ENCODE measurements around the gene GUCY2D.
"Not testable (repeated sequence)": the region's sequence is repeated elsewhere in the genome, so short reads cannot be mapped to it uniquely, and the experiment has no call there.

The GUCY2D gene

DNA sequence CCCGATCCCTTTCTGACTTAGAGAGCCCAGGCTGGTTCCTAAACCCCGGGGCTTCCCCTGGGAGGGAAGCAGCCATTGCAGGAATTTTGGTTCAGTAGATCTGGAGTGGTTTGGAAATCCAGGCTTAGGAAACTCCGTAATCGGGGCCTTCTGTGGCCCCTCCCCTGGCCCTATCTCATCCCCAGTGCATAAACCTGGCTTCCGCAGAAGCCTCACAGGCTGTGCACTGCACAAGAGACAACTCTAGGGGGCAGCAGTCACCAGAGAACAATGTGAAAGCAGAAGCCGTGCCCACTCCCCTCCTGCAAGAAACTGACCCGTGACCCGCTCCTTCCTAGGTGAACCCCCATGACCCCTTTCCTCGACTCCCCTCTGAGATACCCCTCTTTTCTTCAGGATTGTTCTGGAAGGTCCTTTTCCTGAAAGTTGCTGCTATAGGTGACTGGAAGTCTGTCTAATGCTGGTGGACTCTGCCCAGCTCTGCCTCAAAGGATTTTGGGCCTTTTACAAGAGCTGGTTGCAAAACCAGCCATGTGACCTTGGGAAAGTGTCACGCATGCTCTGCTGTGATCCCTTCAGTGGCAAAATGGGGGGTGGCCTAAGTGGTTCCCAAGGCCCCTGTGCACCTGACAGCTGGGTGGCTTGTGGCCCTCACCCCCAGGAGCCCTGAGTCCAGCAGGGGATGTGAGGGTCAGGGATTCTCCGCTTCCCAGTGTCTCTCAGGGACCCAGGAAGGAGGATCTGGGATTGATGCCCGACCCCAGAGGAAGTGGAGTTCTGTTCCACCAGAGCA, 14.4 kb downstream of the GUCY2D start:
- peak; percentile 50 for DNase-seq (ENCODE audit: low spot score)

DNA sequence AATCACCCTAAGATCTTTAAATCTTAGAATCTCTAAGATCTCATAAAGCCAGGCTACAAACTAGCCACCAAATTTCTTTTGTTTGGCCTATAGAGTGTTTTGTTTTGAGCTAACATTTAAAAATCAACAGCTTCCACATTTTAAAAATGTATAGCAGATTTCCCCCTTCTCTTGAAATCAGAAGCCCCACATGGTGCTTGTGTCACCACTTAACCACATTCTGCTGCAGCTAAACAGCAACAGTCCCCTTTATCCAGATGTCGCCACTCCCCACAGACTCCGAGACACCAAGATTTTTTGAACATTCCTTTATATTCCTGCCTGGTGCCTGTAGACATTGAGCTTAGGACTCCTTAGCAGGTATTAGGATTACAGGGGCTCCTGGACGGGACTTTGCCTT, 16.0 kb downstream of the GUCY2D start:
- DNase-seq (ENCODE audit: low spot score) = no peak

DNA sequence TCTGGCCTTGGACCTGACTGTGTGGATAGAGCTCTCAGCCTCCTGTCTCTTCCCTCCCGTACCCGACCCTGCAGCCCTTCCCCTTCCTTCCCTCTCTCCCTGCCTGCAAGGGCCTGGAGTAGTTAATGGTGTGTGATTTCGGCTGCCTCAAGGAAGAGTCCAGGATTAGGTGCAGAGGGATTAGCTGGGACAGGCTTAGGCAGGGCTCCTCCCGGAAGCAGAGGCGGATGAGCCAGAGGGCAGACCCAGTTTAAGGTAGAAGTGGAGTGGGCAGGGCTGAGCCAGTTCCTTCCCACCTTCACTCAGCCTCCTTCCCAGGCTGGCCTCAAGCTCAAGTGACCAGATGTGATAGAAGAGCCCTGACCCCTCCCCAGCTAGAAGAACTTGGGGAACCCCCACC, 16.8 kb downstream of the GUCY2D start:
- no peak for DNase-seq (ENCODE audit: low spot score)

DNA sequence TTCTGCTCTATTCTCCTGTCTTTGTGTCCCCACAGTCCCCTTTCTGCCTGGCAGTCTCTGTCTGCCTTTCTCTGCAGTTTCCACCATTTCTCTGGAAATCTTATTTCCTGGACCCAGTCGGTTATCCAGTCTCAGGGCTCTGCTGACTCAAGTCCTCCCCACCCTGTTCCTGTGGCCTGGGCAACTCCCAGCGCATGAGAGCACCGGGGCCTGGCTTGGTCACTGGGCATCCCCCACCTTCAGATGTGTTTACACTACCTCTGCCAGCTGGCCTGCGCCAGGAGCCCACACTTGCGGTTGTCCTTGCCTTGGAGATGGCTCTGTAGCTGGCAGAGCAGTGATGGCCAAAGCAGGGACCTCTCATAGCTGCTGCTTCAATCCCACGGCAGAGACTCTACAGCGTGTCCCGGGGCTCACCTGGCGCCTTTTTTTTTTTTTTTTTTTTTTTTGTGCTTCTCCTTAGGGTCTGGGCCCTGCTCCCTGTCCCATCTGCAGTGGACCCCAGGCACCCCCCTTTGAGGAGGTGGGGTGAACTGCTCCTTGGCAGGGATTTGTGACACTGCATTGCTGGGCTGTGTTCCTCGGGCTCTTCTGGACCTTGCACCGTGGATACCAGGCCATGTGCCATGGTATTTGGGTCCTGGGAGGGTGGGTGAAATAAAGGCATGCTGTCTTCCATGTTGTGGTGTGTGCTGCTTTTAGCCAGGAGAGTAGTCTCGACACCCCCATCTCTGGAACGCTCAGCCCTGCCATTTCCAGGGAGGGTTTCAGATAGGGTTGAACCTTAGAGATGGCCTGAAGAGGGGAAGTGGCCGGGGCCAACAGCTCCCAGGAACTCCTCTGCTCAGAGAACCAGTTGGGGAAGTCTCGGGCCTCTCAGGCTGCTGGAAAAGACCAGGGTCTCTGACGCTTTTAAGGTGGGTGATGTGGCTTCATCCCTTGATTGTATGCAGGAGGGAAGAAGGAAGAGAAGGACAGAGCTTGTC, 17.5 kb downstream of the GUCY2D start:
- DNase-seq (ENCODE audit: low spot score) = no peak

DNA sequence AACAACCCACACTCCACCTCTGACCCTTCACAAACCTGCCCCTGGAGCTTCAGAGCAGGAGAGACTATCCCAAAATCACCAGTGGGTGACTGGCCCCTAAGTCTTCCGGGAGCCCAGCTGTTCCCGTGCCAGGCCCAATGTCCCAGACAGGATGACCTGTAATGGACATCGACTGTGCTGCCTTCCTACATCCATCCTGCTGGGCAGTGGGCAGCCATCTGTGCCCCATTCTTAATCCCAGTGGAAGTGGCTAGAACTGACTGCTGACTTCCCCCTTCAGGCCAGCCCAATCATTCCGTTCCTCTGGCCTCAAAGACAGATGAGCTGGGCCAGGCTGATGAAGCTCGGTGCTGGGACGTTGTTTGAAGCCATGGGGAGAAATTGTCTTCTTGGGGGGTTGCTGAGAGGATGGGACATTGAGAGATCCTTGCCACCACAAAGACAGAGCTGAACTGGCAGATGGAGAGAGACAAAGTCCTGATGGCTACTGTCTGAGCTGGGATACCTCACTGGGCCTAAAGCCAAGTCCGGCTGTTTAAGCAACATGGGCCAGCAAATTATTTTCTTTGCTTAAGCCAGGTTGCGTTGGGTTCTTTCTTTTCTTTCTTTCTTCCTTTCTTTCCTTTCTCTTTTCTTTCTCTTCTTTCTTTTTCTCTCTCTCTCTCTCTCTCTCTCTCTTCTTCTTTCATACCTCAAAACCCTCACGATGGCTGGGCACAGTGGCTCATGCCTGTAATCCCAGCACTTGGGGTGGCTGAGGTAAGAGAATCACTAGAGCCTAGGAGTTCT, 18.6 kb downstream of the GUCY2D start:
- DNase-seq (ENCODE audit: low spot score) = peak; percentile 54

DNA sequence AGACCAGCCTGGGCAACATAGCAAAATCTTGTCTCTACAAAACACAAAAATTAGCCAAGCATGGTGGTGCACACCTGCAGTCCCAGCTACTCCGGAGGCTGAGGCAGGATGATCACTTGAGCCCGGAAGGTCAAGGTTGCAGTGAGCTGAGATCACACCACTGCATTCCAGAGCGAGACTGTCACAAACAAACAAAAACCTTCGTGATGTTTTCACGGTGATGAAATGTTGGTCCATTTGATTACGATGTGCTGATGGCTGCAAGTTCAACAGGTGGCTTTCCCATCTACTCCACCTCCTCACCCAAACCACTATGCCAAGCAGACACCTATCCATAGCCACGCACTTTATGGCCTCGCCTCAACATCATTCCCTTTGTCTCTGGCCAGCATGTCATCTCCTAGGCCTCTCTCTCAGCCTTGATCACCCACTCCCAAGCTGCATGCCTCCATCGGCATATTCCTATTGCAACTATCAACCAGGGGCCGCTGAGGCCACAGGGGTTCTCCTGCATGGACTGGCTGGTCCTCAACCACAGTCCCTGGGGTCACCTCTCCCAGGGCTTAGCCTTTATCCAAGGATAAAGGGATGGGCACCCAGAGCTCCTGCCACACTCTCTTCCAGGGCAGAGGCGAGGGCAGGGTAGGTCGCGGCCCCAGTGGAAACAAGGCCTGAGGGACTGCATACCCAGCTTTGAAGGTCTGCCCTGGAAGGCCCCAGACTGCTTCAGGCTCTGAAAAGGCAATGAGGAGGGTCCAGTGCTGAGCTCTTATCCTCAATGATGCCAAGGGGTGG, 19.3 kb downstream of the GUCY2D start:
- DNase-seq (ENCODE audit: low spot score) = no peak

DNA sequence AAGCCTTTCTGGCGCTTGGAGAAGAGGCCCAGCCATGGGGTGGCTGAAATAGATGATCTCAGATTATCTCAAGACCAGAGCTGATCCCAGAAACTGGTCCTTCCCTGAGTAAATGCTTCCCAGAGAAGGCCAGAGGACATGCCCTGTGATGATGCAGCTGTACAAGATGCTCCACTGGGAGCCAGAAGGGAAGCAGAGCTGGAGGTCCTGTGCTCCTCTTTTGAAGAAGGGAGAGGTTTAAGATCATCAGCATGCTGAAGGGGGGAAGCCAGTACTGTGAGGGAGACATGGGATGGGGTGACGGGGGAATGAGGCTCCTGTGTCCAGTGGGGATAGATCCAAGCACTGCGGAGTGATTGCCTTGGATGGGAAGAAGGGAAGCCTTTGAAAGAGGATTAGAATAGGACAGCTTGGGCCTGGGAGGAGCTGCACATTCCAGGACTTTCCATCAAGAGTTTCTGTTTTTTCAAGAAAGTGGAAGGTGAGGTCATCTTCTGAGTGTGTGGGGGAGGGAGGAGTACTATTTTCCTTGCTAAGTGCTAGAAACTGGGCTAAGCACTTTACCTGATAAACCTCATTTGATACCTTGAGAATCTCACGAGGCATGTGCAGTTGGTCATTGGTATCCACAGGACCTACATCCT, 20.1 kb downstream of the GUCY2D start:
- no peak for DNase-seq (ENCODE audit: low spot score)

DNA sequence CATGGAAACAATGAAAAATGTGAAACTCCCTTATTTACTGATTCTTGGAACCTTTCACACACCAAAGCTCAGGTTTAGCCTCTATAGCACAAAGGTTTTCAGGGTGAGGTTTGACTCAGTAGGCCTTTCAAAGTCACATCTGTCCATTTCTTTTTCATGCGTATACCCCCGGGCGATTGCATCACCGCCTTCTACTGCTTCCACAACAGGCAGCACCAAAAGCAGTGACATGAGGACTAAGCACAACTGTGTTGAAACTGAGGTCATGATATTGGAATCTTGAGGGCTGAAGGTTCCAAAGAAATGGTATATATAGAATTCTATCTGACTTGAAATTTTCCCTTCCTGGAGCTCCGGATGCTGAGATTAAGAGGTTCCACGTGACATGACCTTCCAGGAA, 21.7 kb downstream of the GUCY2D start:
- DNase-seq (ENCODE audit: low spot score) = not testable (repeated sequence)

DNA sequence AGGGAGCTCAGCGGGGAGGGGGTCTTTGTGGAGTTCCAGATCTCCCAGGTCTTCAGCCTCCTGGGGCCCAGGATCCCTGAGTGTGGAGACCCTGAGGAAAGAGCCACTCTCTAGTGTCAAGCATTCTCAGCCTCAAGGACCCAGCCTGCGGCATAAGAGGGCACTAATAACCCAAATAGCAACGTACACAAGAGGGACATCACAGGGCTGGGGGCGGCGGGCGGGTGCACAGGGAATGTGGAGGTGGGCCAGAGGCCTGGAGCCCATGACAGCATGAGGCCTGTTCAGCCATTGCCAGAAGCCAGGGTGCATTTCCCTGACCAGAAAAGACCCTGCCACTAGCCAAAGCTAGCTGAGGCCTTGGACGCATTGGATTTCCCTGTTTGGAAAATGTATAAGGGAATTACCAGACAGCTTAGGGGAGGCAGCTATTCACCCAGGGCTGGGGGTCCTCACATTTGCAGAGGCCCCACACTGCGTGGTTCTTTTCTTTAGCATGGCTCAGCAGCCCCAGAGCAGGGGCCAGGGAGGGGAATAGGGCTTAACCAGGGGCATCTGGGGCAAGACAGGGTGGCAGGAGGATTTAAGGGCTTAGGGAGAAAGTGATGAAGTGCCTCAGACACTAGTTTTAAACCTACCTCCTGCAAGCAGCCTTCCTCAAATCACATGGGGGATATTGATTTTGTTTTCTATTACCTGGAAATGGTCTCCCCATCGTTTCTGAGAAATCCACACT, 22.9 kb downstream of the GUCY2D start:
- no peak for DNase-seq (ENCODE audit: low spot score)

DNA sequence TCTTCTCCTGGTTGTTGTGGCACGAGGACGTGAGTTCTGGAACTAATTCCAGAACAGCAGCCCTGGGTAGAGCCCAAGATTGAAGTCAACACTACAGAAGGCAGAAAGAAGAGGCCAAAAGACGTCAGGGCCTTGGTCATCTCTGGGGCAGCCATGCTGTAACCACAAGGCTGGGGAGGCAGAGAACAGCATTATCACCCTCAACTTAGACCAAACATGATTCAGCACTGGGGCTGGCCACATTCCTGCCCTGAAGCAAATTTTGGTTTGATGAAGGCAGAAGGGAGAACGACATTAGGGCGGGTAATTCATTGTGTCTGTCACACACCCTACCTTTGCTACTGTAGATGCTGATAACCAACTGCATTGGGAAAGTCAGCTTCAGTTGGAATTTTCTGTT, 26.7 kb downstream of the GUCY2D start:
- no peak for DNase-seq (ENCODE audit: low spot score)

DNA sequence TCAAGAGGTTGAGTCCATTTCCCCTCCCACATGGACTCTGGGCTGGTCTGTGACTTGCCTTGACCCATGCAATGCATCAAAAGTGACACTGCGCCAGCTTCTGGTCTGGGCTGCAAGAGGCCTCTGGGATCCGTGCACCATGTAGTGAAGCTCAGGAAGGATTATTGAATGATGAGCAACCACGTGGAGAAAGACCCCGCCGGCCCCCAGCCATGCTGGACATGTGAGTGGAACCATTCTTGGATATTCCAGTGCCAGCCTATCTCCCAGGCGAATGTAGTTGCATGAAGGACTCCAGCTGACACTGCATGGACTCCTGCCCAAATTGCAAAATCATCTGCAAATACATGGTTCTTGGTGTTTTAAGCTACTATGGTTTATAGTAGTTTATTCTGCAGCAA, 28.8 kb downstream of the GUCY2D start:
- DNase-seq (ENCODE audit: low spot score) = no peak

DNA sequence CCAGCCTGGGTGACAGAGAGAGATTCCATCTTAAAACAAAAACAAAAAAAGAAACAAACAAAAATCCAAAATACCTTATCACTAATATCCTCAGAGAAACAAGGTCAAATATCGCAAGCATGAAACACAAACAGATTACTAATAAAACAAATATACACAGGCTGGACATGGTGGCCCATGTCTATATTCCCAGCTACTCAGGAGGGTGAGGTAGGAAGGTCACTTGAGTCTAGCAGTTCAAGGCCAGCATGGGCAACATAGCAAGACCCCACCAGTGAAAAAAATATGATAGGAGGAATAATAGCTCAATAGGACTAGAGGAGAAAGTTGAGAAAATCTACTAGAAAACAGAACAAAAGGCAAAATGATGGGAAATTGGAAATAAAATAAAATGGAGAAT, 29.5 kb downstream of the GUCY2D start:
- no peak for DNase-seq (ENCODE audit: low spot score)

DNA sequence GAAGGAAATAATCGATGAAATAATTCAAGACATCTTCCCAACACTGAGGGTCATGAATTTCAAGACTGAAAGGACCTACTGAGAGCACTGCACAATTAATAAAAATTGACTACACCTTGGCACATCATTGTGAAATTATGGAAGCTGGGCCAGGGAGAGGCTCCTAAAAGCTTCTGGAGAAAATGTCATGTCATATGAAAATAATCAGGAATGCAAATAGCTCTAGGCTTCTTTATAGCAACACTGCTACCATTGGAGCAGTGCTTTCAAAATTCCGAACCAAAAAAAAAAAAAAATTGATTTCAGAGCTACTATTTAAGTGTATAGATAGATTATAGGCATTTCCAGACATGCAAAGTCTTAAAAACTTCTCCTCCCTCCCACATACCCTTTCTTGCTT, 30.0 kb downstream of the GUCY2D start:
- DNase-seq (ENCODE audit: low spot score) = no peak

DNA sequence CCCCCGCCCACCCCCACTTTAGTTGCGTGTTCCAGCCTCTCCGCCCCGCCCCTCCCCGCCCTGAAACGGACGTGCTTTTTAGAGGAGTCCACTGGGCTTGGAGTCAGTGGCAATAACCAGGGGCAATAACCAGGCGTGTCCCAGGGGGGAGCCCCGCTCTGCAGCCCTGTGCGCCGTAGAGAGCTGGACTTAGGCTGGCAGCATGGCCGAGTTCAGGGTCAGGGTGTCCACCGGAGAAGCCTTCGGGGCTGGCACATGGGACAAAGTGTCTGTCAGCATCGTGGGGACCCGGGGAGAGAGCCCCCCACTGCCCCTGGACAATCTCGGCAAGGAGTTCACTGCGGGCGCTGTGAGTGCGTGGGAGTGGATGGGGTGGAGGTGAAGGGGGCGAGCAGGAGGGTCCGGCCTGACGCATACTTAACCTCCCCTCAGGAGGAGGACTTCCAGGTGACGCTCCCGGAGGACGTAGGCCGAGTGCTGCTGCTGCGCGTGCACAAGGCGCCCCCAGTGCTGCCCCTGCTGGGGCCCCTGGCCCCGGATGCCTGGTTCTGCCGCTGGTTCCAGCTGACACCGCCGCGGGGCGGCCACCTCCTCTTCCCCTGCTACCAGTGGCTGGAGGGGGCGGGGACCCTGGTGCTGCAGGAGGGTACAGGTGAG, 36.7 kb downstream of the GUCY2D start, which contains the start of gene ALOX15B:
TSS of gene ALOX15B (plus strand) at position 106 of the 657 bp plus-strand sequence. CDS start at position 203, 97 bp downstream.
- no peak for DNase-seq (ENCODE audit: low spot score)

DNA sequence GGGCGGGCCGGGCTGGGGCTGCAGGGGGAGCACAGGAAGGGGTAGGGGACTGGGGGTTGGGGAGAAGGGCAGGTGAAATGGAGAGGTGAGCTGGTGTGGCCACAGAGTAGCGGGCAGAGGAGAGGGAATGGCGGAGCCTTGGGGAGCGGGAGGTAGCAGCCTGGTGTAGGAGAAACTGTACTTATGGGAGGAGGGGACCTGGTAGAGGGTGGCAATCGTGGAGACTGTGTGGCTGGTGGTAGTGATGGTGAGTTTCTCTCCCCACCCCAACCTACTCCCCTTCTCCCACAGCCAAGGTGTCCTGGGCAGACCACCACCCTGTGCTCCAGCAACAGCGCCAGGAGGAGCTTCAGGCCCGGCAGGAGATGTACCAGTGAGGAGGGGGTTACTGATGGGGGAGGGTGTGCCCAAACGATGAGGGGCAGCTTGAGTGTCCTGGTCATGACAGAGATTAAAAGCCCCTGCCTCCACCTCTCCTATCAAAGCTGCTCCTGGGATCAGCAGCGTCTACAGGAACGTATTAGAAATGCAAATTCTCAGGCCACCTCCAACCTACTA, 37.3 kb downstream of the GUCY2D start:
- no peak for DNase-seq (ENCODE audit: low spot score)

DNA sequence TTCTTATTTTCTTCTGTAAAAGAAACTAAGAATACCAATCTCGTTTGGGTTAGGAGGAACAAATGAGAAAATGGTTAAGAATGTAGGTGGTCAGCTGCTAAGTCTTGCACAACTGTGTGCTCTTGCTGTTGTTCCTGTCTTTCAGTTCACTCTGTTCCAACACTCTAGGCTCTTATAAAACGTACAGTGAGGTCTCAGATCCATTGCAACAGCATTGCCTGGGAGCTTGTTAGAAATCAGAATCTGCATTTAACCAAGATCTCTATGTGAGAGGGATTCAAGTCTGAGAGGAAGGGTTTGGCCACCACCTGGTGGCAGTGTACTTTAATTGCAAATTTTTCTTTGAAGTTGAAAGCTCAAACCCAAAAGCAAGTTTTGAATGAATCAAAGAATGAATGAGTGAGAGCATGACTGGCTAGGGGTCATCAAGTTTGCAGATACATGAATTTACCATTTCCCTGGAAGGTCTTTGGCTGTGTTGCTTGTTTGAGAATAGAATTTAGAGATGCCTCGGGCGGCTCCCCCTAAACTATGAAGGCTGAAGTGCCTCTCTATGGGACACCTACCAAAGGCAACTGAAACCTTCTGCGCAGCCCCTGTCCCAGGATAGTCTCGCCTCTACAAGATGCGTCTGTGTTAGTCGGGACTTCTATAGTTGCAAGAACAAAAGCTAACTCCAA, 39.0 kb downstream of the GUCY2D start:
- DNase-seq (ENCODE audit: low spot score) = peak; percentile 56

DNA sequence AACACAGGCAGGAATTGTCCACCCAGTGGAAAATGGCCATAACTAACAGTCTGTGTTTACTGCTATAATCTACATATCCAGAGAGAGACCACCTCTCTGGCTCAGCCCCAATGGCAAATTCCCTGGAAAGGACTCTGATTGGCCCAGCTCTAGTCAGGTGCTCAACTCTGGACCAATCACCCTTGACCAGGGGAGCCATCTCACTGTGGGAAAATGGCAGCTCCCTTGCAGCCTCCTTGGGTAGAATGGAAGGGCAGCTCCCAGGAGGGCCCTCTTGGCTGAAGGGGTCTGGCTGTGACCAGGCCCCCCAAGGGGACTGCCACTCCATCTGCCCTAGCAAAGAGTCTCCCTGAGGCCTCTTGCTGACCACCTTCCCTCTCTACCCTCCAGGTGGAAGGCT, 39.6 kb downstream of the GUCY2D start:
- DNase-seq (ENCODE audit: low spot score) = no peak
